ENCODE measurements around the gene KCNJ15. TPM values are rescaled to one million over a fixed set of nuclear protein-coding genes. Genes with fewer than 3 reads are reported as not detected.

Gene KCNJ15
- total RNA-seq, 1 donor from 2014 or later: 0.83 TPM

GRCh38 chr21:38290809-38291208, 34.0 kb downstream of the KCNJ15 start:
- intact Hi-C loops (cut with DNase I): no loop called here
- DNase-seq (no peak), ATAC-seq (ENCODE audit: poor library complexity) (no peak)

- intact Hi-C loops (cut with DNase I): no loop called here
- no peak for DNase-seq
- no peak for ATAC-seq (ENCODE audit: poor library complexity)
Measured at GRCh38 chr21:38291874-38292273, 35.1 kb downstream of the KCNJ15 start.

DNA sequence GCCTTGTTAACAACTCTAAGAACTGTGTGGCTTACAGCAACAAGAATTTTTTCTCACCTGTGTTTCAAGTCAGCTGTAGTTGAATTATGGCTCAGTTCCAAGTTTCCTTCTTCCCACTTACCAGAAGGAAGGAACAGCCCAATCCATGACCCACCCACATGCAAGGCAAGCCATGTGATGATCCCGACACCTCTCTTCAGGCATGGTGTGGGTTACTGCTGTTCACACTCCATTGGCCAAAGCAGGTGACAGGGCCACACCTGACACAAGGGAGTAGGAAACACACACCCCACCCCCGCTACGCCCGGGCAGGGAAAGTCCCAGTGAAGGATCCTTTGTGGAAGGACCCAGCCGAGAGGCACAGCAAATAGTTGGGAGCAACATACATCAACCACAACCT, 36.3 kb downstream of the KCNJ15 start:
- ATAC-seq (ENCODE audit: poor library complexity): no peak
- intact Hi-C loops (cut with DNase I): no loop called here
- DNase-seq: no peak

GRCh38 chr21:38293765-38294164, 37.0 kb downstream of the KCNJ15 start:
- DNase-seq (no peak), ATAC-seq (ENCODE audit: poor library complexity) (no peak)
- intact Hi-C loops (cut with DNase I): no loop called here

- no peak for ATAC-seq (ENCODE audit: poor library complexity)
- intact Hi-C loops (cut with DNase I): no loop called here
- no peak for DNase-seq
Measured at GRCh38 chr21:38294609-38295008, 37.8 kb downstream of the KCNJ15 start.

GRCh38 chr21:38295997-38296764, 39.4 kb downstream of the KCNJ15 start:
- peak; percentile 71 for ATAC-seq (ENCODE audit: poor library complexity)
- intact Hi-C loops (cut with DNase I): no loop called here
- no peak for DNase-seq

DNA sequence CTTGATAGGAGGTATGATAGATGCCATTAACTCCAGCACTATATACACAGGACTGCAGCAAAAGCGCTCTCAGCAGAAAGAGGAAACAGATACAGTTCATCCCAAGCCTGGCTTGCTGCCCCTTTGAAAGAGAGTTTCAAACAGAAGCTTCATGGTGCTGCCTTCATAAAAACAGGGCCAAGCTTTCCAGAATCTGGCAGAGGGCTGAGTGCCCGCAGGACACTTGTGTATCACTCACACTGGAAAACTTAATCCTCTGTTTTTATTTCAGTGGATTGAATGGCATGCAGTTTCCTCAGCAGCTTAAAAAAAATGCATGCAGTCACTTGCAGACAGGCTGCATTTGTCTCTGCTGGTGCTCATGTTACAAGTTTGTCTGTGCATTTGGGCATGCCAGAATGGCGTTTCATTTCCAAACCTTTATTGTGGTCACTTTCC, 40.4 kb downstream of the KCNJ15 start:
- DNase-seq (no peak), ATAC-seq (ENCODE audit: poor library complexity) (peak; percentile 58)
- intact Hi-C loops (cut with DNase I): no loop called here

- intact Hi-C loops (cut with DNase I): no loop called here
- no peak for DNase-seq
- ATAC-seq (ENCODE audit: poor library complexity): no peak
Measured at GRCh38 chr21:38297871-38298270, 41.1 kb downstream of the KCNJ15 start.

DNA sequence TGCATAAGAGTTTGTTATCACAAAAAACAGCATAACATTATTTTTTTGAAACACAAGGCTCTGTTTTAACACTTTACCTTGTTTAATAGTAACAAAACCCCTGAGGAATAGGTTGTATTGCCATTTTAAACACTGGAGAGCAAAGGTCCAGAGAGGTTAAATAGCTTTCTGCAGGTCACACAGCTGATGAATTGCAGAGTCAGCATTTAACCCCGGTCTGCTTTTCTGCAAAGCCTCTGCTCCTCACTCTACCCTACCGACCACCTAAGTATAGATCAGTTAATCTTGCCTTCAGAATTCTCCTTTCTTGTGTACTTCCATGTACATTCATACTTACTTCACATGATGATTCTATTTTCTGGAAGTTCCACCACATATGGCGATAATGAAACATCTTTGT, 42.0 kb downstream of the KCNJ15 start:
- ATAC-seq (ENCODE audit: poor library complexity) (no peak), DNase-seq (no peak)
- intact Hi-C loops (cut with DNase I): no loop called here

DNA sequence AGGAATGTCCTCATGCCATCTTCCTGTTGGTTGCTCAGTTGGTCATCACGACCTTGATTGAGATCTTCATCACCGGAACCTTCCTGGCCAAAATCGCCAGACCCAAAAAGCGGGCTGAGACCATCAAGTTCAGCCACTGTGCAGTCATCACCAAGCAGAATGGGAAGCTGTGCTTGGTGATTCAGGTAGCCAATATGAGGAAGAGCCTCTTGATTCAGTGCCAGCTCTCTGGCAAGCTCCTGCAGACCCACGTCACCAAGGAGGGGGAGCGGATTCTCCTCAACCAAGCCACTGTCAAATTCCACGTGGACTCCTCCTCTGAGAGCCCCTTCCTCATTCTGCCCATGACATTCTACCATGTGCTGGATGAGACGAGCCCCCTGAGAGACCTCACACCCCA, 42.9 kb downstream of the KCNJ15 start:
- intact Hi-C loops (cut with DNase I): no loop called here
- ATAC-seq (ENCODE audit: poor library complexity): no peak
- DNase-seq: no peak

- intact Hi-C loops (cut with DNase I): no loop called here
- ATAC-seq (ENCODE audit: poor library complexity) (no peak), DNase-seq (no peak)
Measured at GRCh38 chr21:38300141-38300578, 43.4 kb downstream of the KCNJ15 start.

- intact Hi-C loops (cut with DNase I): no loop called here
- no peak for ATAC-seq (ENCODE audit: poor library complexity)
- DNase-seq: no peak
Measured at GRCh38 chr21:38301321-38302214, 44.8 kb downstream of the KCNJ15 start.

DNA sequence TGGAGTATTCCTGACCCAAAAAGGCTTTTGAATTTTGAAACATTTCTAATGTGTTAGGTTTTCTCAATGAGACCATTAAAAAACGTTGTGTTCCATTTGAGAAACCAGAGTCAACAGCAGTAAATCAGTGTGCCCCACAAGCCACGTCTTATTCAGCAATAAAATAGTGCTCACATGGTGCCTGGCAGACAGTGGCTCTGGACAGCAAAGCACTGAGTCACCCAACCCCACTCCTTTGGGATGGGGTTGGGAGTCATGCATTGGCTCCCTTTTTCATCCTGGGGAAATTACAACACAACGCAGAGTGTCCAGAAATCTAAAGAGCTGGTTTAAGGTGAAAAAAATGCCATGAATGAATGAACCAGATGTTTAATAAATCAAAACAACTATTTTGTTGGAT, 46.5 kb downstream of the KCNJ15 start:
- intact Hi-C loops (cut with DNase I): no loop called here
- ATAC-seq (ENCODE audit: poor library complexity) (peak; percentile 71), DNase-seq (peak; percentile 52)

DNA sequence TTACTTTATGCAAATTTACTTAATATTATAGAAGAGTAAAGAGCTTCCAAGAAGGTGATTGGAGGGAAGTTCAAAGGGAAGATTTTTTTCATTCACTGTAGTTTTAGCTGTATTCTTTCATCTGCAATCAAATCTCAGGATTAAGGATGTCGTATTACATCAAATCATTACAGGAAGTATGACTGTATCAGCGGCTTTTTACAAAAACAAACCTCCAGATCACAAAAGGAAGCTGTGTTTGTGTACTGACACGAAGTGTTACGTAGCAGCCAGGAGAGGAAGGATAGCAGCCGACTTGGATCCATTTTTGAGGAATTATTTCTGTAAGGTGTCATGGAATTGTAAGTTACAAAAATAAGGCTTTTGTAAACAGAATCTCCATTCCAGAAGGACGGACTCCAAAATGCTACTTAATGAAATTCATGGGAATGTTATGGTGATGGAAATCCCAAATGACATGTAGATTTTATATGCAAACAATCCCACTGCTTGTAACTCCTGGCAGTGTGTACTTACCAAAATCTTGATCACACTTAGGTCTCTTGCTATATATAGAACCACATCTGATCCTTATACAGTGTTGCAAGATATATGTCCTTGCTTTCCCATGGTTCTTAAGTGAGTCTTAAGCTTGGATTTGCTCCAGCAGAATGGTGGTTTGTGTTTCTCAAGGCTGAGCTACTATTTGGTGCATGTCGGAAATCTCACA, 49.8 kb downstream of the KCNJ15 start:
- intact Hi-C loops (cut with DNase I): no loop called here
- no peak for ATAC-seq (ENCODE audit: poor library complexity)
- no peak for DNase-seq

GRCh38 chr21:38307771-38308531, 51.2 kb downstream of the KCNJ15 start:
- peak; percentile 64 for ATAC-seq (ENCODE audit: poor library complexity)
- intact Hi-C loops (cut with DNase I): no loop called here

GRCh38 chr21:38308532-38309119, 51.8 kb downstream of the KCNJ15 start:
- DNase-seq (no peak), ATAC-seq (ENCODE audit: poor library complexity) (peak; percentile 87)
- intact Hi-C loops (cut with DNase I): no loop called here

More at GRCh38 chr21:38307771-38308531, 51.2 kb downstream of the KCNJ15 start:
- DNase-seq: no peak

DNA sequence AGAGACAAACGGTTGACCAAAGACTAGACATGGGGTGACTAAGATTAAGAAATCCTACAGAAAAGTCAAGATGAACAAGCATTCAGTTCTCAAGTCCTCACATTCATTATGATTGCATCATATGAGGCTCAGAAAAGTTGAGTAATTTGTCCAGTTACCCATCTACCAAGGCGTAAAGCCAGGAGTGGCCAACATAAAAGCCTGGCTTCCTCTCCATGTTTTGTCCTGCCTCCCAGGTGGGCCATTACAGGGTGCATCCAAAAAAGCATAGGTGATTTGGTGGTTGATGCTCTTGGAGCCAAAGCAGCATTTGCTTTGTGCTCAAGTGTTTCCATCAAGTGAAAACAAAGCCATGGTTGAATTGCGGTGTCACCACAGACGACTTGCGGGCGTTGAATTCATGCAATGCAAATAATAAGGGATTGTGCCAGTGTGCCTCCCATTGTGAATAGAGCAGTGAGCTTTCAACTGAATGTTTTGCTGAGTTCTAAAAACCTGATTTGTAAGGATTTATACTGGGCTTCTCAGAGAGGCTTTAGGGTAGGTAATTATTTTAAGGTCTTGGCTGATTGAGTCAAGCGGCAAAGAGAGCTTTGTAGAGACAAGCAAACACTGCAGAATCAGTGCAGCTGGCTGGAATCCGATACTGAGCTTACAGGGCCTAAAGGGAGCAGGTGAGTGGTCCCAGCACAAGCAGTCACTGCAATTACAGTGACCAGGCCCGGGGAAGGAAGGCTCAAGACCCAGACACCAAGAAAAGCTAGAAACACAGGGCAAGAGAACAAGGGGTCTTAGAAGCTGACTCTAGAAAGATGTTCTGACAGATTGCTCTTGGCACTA, 54.1 kb downstream of the KCNJ15 start:
- no peak for ATAC-seq (ENCODE audit: poor library complexity)
- intact Hi-C loops (cut with DNase I): no loop called here
- no peak for DNase-seq

Measured in Right ventricle myocardium superior (tissue), 1 donor.